Measurements from ENCODE around the gene NEDD8.

Gene NEDD8

GRCh38 chr14:24177041-24177825 is 54.9 kb downstream of the NEDD8 start:
- DNase-seq: no peak

DNA sequence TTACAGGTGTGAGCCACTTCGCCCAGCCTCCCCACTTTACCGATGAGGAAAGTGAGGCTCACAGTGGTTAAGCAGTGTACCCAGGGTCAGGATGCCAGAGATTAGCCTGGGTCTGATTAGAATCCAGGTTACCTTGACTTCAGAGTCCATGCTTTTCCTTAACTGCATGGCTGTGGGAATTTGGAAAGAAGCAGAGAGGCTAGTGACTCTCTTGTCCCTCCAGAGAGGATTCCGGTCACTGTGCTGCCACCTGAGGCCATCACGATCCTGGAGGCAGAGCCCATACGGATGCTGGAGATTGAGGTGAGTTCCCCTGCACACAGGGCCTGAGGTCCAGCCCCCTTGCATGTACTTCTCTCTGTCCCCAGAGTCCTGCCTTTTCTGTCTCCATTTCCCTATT is 55.6 kb downstream of the NEDD8 start:
- DNase-seq: no peak

DNA sequence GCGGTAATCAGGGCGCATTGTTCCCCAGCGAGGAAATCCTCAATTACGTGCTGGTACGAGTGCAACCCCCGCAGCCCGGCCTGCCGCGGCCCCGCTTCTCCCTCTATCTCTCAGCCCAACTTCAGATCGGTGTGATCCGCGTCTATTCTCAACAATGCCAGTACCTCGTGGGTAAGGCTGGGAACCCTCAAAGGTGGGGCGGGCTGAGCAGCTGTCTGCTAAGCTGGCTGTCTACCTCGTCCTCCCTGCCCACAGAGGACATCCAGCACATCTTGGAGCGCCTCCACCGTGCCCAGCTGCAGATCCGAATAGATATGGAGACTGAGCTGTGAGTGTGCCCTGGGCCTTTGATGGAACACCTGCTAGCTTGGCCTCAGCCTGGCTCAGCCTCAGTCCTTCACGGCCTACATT is 59.3 kb downstream of the NEDD8 start:
- DNase-seq: no peak

- peak; percentile 33 for DNase-seq
These were observed 59.8 kb downstream of the NEDD8 start for GRCh38 chr14:24172261-24172860.

DNA sequence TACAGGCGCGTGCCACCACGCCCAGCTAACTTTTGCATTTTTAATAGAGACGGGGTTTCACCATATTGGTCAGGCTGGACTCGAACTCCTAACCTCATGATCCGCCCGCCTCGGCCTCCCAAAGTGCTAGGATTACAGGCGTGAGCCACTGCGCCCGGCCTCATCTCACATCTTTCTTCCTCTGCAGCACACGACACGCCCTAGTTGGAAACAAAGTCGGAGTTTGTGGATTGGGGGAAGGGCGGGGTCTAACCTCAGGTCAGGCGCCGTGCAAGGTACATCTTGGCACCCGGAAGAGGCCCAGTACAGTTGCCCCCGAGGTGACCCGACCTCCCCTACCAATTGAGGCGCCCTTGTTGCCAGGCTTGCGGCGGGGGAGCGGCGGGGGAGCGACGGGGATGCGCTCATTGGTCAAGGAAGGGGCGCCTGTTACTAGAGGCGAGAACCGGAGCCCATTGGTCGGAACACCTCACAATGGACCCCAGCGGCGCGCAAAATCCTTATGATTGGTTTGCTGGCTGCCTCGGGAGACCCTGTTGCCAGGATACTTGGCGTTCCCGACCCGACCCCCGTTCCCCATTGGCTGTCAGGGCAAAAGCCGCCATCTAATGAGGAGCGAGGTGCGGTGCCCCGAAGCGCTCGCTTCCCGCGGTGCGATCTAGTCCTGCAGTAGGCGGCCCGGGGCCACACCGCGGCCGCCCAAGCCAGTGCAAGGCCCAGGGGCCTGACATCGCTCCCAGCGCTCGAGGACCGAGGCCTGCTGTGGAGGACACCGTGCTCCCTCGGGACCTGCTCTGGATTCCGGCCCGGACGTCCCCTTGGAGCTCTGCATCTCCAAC is 60.5 kb downstream of the NEDD8 start, which contains the start of gene REC8:
Gene REC8, plus strand, starts transcription at position 659 of the 839 bp plus-strand sequence. CDS start 473 bp downstream, outside the sequence.
- peak; percentile 98 for DNase-seq

DNA sequence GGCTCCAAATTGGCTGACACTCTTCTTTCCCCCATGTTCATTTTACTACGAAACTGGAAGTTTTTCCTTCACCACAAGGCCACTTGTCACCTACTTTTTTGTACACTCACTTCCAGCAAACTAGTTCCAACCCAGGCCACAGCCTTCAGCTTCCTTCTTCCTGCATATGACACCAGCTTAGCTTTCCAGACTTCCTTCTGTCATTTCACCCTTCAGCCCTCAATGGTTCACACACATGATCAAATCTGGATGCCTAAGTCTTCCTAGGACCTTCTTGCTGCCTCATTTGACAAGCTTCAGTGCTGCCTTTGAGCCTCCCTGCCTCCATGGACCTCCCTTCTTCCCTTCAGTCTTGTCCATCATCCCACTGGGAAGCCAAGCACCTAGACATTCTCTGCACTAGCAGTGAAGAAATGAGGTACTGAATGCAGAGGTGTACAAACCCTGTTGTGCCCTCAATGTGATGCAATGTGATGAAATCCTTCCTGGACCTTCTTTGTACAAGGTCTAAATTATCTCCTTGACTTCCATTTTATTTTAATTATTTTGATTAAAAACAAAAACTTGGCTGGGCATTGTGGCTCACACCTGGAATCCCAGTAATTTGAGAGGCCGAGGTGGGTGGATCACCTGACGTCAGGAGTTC is 64.6 kb downstream of the NEDD8 start:
- DNase-seq: no peak
